HepG2 (cell line): Measurements from ENCODE around the gene PROX2. TPM values are rescaled to one million over a fixed set of nuclear protein-coding genes. Genes with fewer than 3 reads are reported as not detected.

Experiments
- ARNTL ChIP-seq: sonication (generic); formaldehyde crosslinking; IDR thresholded peaks from 2 replicates; pipeline ENCODE4 v1.4.0; 2020; ENCODE audit warnings: mild to moderate bottlenecking, missing genetic modification reagents
- ETV5 ChIP-seq: IDR thresholded peaks from 2 replicates; pipeline ENCODE4 v1.6.1; 2018; ENCODE audit warnings: missing biosample characterization, missing genetic modification reagents, inconsistent platforms, borderline replicate concordance
- HDAC1 ChIP-seq: sonication (generic); formaldehyde crosslinking; IDR thresholded peaks from 2 replicates; pipeline ENCODE4 v1.5.1; 2020; ENCODE audit warnings: mild to moderate bottlenecking, missing genetic modification reagents
- KIAA2018 ChIP-seq: sonication (generic); formaldehyde crosslinking; IDR thresholded peaks from 2 replicates; pipeline ENCODE4 v1.5.0; 2020; ENCODE audit warnings: mild to moderate bottlenecking, missing genetic modification reagents, borderline replicate concordance
- TAF15 ChIP-seq: fragments of 200-400 bp; formaldehyde crosslinking; IDR thresholded peaks from one replicate; pipeline ENCODE4 v1.6.1; 2018; ENCODE audit warnings: mild to moderate bottlenecking, low read depth, low read length; ENCODE audit not compliant: poor library complexity, severe bottlenecking
- U2AF1 ChIP-seq: fragments of 200-400 bp; formaldehyde crosslinking; optimal IDR thresholded peaks from 2 replicates; pipeline ENCODE3; 2017; ENCODE audit warnings: mild to moderate bottlenecking, low read depth, low read length
- ZNF740 ChIP-seq: sonication (generic); formaldehyde crosslinking; IDR thresholded peaks from 2 replicates; pipeline ENCODE4 v1.4.0; 2020; ENCODE audit warnings: missing genetic modification reagents
- ZNF816 ChIP-seq: sonication (generic); formaldehyde crosslinking; IDR thresholded peaks from 2 replicates; pipeline ENCODE4 v1.8.0; 2022; ENCODE audit warnings: missing genetic modification reagents, mild to moderate bottlenecking, borderline replicate concordance
- polyA plus RNA-seq, 8 experiments: library from polyadenylated mRNA; depleted of rRNA in 3 of 8; stranded (reverse) in 7 of 8; unstranded in 1 of 8; fragments of >200 nt; fragmentation: Illumina TruSeq in 4 of 8; extraction: Trizol in 4 of 8; gene quantifications; 2 replicates each; pipeline versions ENCODE4 v1.2.1 to v1.2.3, GENCODE V29; 2011 to 2016; ENCODE audit warnings: low read depth in 4 of 8, missing spikeins in 1 of 8, mixed read lengths in 1 of 8; ENCODE audit not compliant: insufficient read depth in 1 of 8
- total RNA-seq, 5 experiments: library from RNA; depleted of rRNA; stranded (reverse); fragments of >200 nt; fragmentation: Illumina TruSeq; extraction: Trizol; gene quantifications; 2 replicates each; pipeline ENCODE4 v1.2.3, GENCODE V29; 2016; ENCODE audit warnings: low read depth in 1 of 5
- TF ChIP-seq, protein P1 (sequence below): sonication (generic); formaldehyde crosslinking; IDR thresholded peaks from 2 replicates; pipeline ENCODE4 v1.5.1; 2020; ENCODE audit warnings: mild to moderate bottlenecking, moderate library complexity, missing genetic modification reagents
- TF ChIP-seq, protein P2 (sequence below): sonication (generic); formaldehyde crosslinking; IDR thresholded peaks from 2 replicates; pipeline ENCODE4 v1.5.1; 2020; ENCODE audit warnings: missing genetic modification reagents, mild to moderate bottlenecking, borderline replicate concordance
- TF ChIP-seq, protein P3 (sequence below): sonication (generic); formaldehyde crosslinking; IDR thresholded peaks from 2 replicates; pipeline ENCODE4 v1.4.0; 2020; ENCODE audit warnings: missing genetic modification reagents
- TF ChIP-seq, protein P4 (sequence below): sonication (generic); formaldehyde crosslinking; IDR thresholded peaks from 2 replicates; pipeline ENCODE4 v1.4.0; 2020; ENCODE audit warnings: missing genetic modification reagents

The PROX2 gene
- total and polyA plus RNA-seq, 2 of the 13 experiments (the other 11 are each of a cell fraction or from before 2014, with no cell fraction given), result not detected

- TF ChIP-seq HDAC1 (no peak), ZNF816 (peak; percentile 2; the same call in 1 of the 2 replicates), KIAA2018 (CRISPR knock-in tag) (no peak), TAF15 (no peak), ZNF740 (no peak), U2AF1 (no peak), ARNTL (CRISPR knock-in tag) (no peak), ETV5 (CRISPR knock-in tag) (no peak)
- TF ChIP-seq, protein P1, sequence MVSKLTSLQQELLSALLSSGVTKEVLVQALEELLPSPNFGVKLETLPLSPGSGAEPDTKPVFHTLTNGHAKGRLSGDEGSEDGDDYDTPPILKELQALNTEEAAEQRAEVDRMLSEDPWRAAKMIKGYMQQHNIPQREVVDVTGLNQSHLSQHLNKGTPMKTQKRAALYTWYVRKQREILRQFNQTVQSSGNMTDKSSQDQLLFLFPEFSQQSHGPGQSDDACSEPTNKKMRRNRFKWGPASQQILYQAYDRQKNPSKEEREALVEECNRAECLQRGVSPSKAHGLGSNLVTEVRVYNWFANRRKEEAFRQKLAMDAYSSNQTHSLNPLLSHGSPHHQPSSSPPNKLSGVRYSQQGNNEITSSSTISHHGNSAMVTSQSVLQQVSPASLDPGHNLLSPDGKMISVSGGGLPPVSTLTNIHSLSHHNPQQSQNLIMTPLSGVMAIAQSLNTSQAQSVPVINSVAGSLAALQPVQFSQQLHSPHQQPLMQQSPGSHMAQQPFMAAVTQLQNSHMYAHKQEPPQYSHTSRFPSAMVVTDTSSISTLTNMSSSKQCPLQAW (CRISPR knock-in tag), result no peak
- TF ChIP-seq, protein P2, sequence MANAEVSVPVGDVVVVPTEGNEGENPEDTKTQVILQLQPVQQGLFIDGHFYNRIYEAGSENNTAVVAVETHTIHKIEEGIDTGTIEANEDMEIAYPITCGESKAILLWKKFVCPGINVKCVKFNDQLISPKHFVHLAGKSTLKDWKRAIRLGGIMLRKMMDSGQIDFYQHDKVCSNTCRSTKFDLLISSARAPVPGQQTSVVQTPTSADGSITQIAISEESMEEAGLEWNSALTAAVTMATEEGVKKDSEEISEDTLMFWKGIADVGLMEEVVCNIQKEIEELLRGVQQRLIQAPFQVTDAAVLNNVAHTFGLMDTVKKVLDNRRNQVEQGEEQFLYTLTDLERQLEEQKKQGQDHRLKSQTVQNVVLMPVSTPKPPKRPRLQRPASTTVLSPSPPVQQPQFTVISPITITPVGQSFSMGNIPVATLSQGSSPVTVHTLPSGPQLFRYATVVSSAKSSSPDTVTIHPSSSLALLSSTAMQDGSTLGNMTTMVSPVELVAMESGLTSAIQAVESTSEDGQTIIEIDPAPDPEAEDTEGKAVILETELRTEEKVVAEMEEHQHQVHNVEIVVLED (CRISPR knock-in tag), result no peak
- TF ChIP-seq, protein P3, sequence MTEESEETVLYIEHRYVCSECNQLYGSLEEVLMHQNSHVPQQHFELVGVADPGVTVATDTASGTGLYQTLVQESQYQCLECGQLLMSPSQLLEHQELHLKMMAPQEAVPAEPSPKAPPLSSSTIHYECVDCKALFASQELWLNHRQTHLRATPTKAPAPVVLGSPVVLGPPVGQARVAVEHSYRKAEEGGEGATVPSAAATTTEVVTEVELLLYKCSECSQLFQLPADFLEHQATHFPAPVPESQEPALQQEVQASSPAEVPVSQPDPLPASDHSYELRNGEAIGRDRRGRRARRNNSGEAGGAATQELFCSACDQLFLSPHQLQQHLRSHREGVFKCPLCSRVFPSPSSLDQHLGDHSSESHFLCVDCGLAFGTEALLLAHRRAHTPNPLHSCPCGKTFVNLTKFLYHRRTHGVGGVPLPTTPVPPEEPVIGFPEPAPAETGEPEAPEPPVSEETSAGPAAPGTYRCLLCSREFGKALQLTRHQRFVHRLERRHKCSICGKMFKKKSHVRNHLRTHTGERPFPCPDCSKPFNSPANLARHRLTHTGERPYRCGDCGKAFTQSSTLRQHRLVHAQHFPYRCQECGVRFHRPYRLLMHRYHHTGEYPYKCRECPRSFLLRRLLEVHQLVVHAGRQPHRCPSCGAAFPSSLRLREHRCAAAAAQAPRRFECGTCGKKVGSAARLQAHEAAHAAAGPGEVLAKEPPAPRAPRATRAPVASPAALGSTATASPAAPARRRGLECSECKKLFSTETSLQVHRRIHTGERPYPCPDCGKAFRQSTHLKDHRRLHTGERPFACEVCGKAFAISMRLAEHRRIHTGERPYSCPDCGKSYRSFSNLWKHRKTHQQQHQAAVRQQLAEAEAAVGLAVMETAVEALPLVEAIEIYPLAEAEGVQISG, result no peak
- TF ChIP-seq, protein P4, sequence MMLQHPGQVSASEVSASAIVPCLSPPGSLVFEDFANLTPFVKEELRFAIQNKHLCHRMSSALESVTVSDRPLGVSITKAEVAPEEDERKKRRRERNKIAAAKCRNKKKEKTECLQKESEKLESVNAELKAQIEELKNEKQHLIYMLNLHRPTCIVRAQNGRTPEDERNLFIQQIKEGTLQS, result no peak
These were observed 6.4 kb upstream of the PROX2 start (continued) for GRCh38 chr14:74882103-74882920.
